Measurements from ENCODE around the gene LTV1. TPM values are rescaled to one million over a fixed set of nuclear protein-coding genes. Genes with fewer than 3 reads are reported as not detected.

LTV1 gene
- total and polyA plus RNA-seq, 2 donors (not counting 3 experiments of a cell fraction or from before 2014, with no cell fraction given): 5.2 to 26.9 TPM

DNA sequence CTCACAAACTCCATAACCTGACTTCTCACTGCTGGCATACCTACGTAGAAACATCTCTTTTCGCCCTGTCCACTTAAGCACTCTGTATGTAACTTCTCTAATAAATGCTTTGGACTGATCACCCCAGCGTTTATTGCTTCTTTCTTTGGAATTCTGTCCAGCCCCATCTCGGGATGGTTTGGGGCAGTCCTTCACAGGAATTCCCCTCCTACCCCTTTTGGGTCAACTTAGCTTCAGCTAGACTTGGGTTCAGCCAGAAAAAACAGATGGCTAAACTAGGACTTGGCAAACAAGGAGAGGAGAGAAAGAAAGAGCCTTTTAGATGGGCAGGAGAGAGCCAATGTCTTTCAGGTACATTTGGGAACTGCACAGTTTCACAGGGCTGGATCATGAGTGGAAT lies 3.9 kb upstream of the LTV1 start:
- intact Hi-C loops (cut with micrococcal nuclease): no loop called here
- H4K20me1 ChIP-seq (replicated peaks; ENCODE audit: control insufficient read depth, extremely low read depth, insufficient read depth, low read length): no peaks in the 10 kb centered on the region
- no peaks in the 10 kb centered on the region for H3K36me3 ChIP-seq (ENCODE audit: control insufficient read depth in 2 of 2, extremely low read depth in 1 of 2, insufficient read depth in 2 of 2, low read length in 2 of 2)
- no TSS peak for BruUV-seq (replicated peaks)
- no peak overlapping the region for H3K4me3 ChIP-seq (replicated peaks in 1 of 3; ENCODE audit: insufficient read depth in 1 of 3, low read depth in 1 of 3, low read length in 3 of 3)
- POLR2A ChIA-PET: no interaction called here
- H3K4me2 ChIP-seq (ENCODE audit: insufficient read depth, low read length): no peak overlapping the region
- DNase-seq (ENCODE audit: low read depth, low spot score) (no peak), FAIRE-seq (no peak)
- no peak overlapping the region for H3K9ac ChIP-seq (replicated peaks; ENCODE audit: extremely low read depth, insufficient read depth, low read length)
- H3K9me3 ChIP-seq (replicated peaks; ENCODE audit: control insufficient read depth, insufficient read depth, low read length): no peaks in the 10 kb centered on the region
- H3K27ac ChIP-seq (ENCODE audit: insufficient read depth, low read depth, low read length): no peak overlapping the region
- dilution Hi-C loops (cut with MboI; ENCODE audit: extremely low pct_ligation_motif_present, low sequenced_read_pairs): no loop called here
- H3K4me1 ChIP-seq (ENCODE audit: control insufficient read depth, extremely low read depth, insufficient read depth, low read length): peaks cover 7% of the 10 kb centered on the region
- no peak overlapping the region for H2AFZ ChIP-seq (ENCODE audit: low read depth, low read length)
- CTCF ChIA-PET: no interaction called here
- H3K79me2 ChIP-seq (ENCODE audit: control insufficient read depth, insufficient read depth, low read length): peaks cover 10% of the 10 kb centered on the region
- no peaks in the 10 kb centered on the region for H3K9me1 ChIP-seq (replicated peaks; ENCODE audit: control insufficient read depth, extremely low read depth, insufficient read depth, low read length)
- no peaks in the 10 kb centered on the region for H3K27me3 ChIP-seq (ENCODE audit: control insufficient read depth in 2 of 2, insufficient read depth in 2 of 2, low read length in 2 of 2)
- TF ChIP-seq EZH2 (IDR thresholded peaks at IDR 0.05; ENCODE audit: borderline replicate concordance, low read depth, low read length, severe bottlenecking): no peak
- no peak for TF ChIP-seq POLR2AphosphoS5 (IDR thresholded peaks at IDR 0.05; ENCODE audit: insufficient read depth, low read depth, low read length)
- no peak for TF ChIP-seq FOS (IDR thresholded peaks at IDR 0.05; ENCODE audit: borderline replicate concordance, insufficient read depth, low read length)
- no peak for TF ChIP-seq GATA2 (IDR thresholded peaks at IDR 0.05; ENCODE audit: insufficient read depth, insufficient read length, low read depth, low read length)
- no peak for TF ChIP-seq POLR2A (IDR thresholded peaks at IDR 0.05; ENCODE audit: low read depth, low read length)
- no peak for TF ChIP-seq JUN (IDR thresholded peaks at IDR 0.05; ENCODE audit: borderline replicate concordance, insufficient read depth, insufficient read length, low read depth)
- TF ChIP-seq, protein P1, sequence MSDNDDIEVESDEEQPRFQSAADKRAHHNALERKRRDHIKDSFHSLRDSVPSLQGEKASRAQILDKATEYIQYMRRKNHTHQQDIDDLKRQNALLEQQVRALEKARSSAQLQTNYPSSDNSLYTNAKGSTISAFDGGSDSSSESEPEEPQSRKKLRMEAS (IDR thresholded peaks at IDR 0.05; ENCODE audit: insufficient read depth, insufficient read length): no peak
- TF ChIP-seq, protein P2, sequence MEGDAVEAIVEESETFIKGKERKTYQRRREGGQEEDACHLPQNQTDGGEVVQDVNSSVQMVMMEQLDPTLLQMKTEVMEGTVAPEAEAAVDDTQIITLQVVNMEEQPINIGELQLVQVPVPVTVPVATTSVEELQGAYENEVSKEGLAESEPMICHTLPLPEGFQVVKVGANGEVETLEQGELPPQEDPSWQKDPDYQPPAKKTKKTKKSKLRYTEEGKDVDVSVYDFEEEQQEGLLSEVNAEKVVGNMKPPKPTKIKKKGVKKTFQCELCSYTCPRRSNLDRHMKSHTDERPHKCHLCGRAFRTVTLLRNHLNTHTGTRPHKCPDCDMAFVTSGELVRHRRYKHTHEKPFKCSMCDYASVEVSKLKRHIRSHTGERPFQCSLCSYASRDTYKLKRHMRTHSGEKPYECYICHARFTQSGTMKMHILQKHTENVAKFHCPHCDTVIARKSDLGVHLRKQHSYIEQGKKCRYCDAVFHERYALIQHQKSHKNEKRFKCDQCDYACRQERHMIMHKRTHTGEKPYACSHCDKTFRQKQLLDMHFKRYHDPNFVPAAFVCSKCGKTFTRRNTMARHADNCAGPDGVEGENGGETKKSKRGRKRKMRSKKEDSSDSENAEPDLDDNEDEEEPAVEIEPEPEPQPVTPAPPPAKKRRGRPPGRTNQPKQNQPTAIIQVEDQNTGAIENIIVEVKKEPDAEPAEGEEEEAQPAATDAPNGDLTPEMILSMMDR (IDR thresholded peaks at IDR 0.05; ENCODE audit: extremely low read depth in 1 of 2, insufficient read depth in 1 of 2, low read depth in 1 of 2, low read length in 2 of 2): no peak
- TF ChIP-seq MYC (IDR thresholded peaks at IDR 0.05; ENCODE audit: low read depth, low read length): no peak

Data from endothelial cell of umbilical vein (primary cell).